Endodermal cell (in vitro differentiated cells): ENCODE data around the gene SETD7. TPM values are rescaled to one million over a fixed set of nuclear protein-coding genes. Genes with fewer than 3 reads are reported as not detected.

Experiments used
- DNase-seq: peaks from one replicate; pipeline ENCODE4 v3.0.0-alpha.2; 2017
- H3K27ac ChIP-seq: 2 replicates; pipeline ENCODE4 v1.5.1; 2013; ENCODE audit warnings: mild to moderate bottlenecking, low read depth, low read length, moderate library complexity
- H3K27me3 ChIP-seq: 2 replicates; pipeline ENCODE4 v1.6.1; 2013; ENCODE audit warnings: mild to moderate bottlenecking, low read length, moderate library complexity; ENCODE audit not compliant: insufficient read depth, control insufficient read depth, poor library complexity, severe bottlenecking
- H3K36me3 ChIP-seq: 2 replicates; pipeline ENCODE4 v1.7.0; 2013; ENCODE audit warnings: mild to moderate bottlenecking, low read length, moderate library complexity; ENCODE audit not compliant: control insufficient read depth, insufficient read depth
- H3K4me1 ChIP-seq: one replicate; pipeline ENCODE4 v1.7.0; 2013; ENCODE audit warnings: low read length; ENCODE audit not compliant: control insufficient read depth, insufficient read depth
- H3K4me3 ChIP-seq: 2 replicates; pipeline ENCODE4 v1.5.1; 2013; ENCODE audit warnings: mild to moderate bottlenecking, low read length, moderate library complexity
- H3K9ac ChIP-seq: 2 replicates; pipeline ENCODE4 v1.6.1; 2013; ENCODE audit warnings: mild to moderate bottlenecking, low read length, moderate library complexity; ENCODE audit not compliant: poor library complexity, severe bottlenecking; ENCODE audit errors: extremely low read depth
- H3K9me3 ChIP-seq: 2 replicates; pipeline ENCODE4 v1.6.1; 2013; ENCODE audit warnings: mild to moderate bottlenecking, low read length, moderate library complexity; ENCODE audit not compliant: control insufficient read depth
- H3K27ac Mint-ChIP-seq: 2 replicates; pipeline ENCODE4 v1.8.0; 2020; ENCODE audit warnings: mixed read lengths
- H3K27me3 Mint-ChIP-seq: 2 replicates; pipeline ENCODE4 v1.8.0; 2021; ENCODE audit warnings: mild to moderate bottlenecking, mixed read lengths; ENCODE audit not compliant: insufficient read depth
- H3K36me3 Mint-ChIP-seq: 2 replicates; pipeline ENCODE4 v1.8.0; 2020; ENCODE audit warnings: low read depth, mixed read lengths
- H3K4me1 Mint-ChIP-seq: 2 replicates; pipeline ENCODE4 v1.8.0; 2020; ENCODE audit warnings: mixed read lengths
- H3K4me3 Mint-ChIP-seq: 2 replicates; pipeline ENCODE4 v1.8.0; 2020; ENCODE audit warnings: mild to moderate bottlenecking, moderate library complexity, mixed read lengths
- H3K9me3 Mint-ChIP-seq: 2 replicates; pipeline ENCODE4 v1.8.0; 2020; ENCODE audit warnings: mild to moderate bottlenecking, mixed read lengths
- CTCF ChIP-seq: fragments of 200-600 bp; sonication (generic); conservative IDR thresholded peaks from 2 replicates; pipeline ENCODE4 v1.5.0; 2021; ENCODE audit warnings: antibody characterized with exemption, mild to moderate bottlenecking
- WGBS, 2 experiments: methylation state at CpG; one replicate each; pipeline versions ENCODE4 v1.1.5 to v1.1.7; 2013; ENCODE audit warnings: missing lambda C conversion rate in 2 of 2, mixed read lengths in 1 of 2; ENCODE audit not compliant: insufficient coverage in 1 of 2, insufficient read length in 1 of 2; 5-methylcytosine and 5-hydroxymethylcytosine counted together
- total RNA-seq, 2 donors: library from RNA; stranded (reverse); fragmentation: NEBNext Ultra II Directional in 1 of 2; extraction: Animal tissue kit (Norgen Biotek cat#: 25700) in 1 of 2; gene quantifications; 2 replicates in 1 of 2; 3 replicates in 1 of 2; pipeline ENCODE4 v1.2.1, GENCODE V29; 2021

Gene SETD7
- total RNA-seq, 2 donors from 2014 or later, result 13.8 to 19.4 TPM

GRCh38 chr4:139587446-139587845 lies 31.4 kb upstream of the SETD7 start:
- DNase-seq, result no peak
- Mint-ChIP-seq H3K4me3 (no peak overlapping the region), H3K27me3 (peaks cover 6% of the 10 kb centered on the region), H3K4me1 (peaks cover under 1% of the 10 kb centered on the region), H3K27ac (no peak overlapping the region), H3K36me3 (no peaks in the 10 kb centered on the region), H3K9me3 (no peaks in the 10 kb centered on the region)
- Histone ChIP-seq H3K36me3 (no peaks in the 10 kb centered on the region), H3K9ac (no peak overlapping the region), H3K4me1 (no peaks in the 10 kb centered on the region), H3K4me3 (no peak overlapping the region), H3K27ac (no peak overlapping the region), H3K9me3 (no peaks in the 10 kb centered on the region), H3K27me3 (no peaks in the 10 kb centered on the region)
- WGBS, 2 experiments, result 95 to 100% methylated on average over 2 to 4 of the region's 4 CpGs
- no peak for TF ChIP-seq CTCF

GRCh38 chr4:139585473-139585872 lies 29.5 kb upstream of the SETD7 start:
- Histone ChIP-seq H3K9ac (no peak overlapping the region), H3K27me3 (no peaks in the 10 kb centered on the region), H3K9me3 (no peaks in the 10 kb centered on the region), H3K27ac (no peak overlapping the region), H3K36me3 (no peaks in the 10 kb centered on the region), H3K4me3 (no peak overlapping the region), H3K4me1 (no peaks in the 10 kb centered on the region)
- WGBS, 2 experiments, result 93 to 100% methylated on average over 1 to 4 of the region's 4 CpGs
- Mint-ChIP-seq H3K27me3 (peaks cover 14% of the 10 kb centered on the region), H3K36me3 (no peaks in the 10 kb centered on the region), H3K9me3 (no peaks in the 10 kb centered on the region), H3K4me1 (no peaks in the 10 kb centered on the region), H3K4me3 (no peak overlapping the region), H3K27ac (no peak overlapping the region)
- no peak for DNase-seq
- no peak for TF ChIP-seq CTCF

GRCh38 chr4:139584784-139585183 lies 28.8 kb upstream of the SETD7 start:
- H3K4me1 ChIP-seq, result no peaks in the 10 kb centered on the region
- Mint-ChIP-seq H3K4me1 (no peaks in the 10 kb centered on the region), H3K27ac (no peak overlapping the region), H3K9me3 (no peaks in the 10 kb centered on the region), H3K4me3 (no peak overlapping the region), H3K36me3 (no peaks in the 10 kb centered on the region), H3K27me3 (peaks cover 17% of the 10 kb centered on the region)
- no peak overlapping the region for H3K9ac ChIP-seq
- no peaks in the 10 kb centered on the region for H3K9me3 ChIP-seq
- H3K4me3 ChIP-seq, result no peak overlapping the region
- no peak for TF ChIP-seq CTCF
- no peaks in the 10 kb centered on the region for H3K36me3 ChIP-seq
- H3K27me3 ChIP-seq, result no peaks in the 10 kb centered on the region
- H3K27ac ChIP-seq, result no peak overlapping the region
- WGBS, 2 experiments, result 92% methylated on average over 1 of the region's 2 CpGs; no CpG with 5 or more reads in 1 of the 2 experiments
- no peak for DNase-seq
